Natural killer cell treated with Interleukin-12 subunit alpha and Interleukin-12 subunit beta and Interleukin-15 and Interleukin-18, amount 100 ng/mL, for 72 hours (primary cell): Measurements from ENCODE around the gene FCGR3A. TPM values are rescaled to one million over a fixed set of nuclear protein-coding genes. Genes with fewer than 3 reads are reported as not detected.
"Not testable (repeated sequence)": the region's sequence is repeated elsewhere in the genome, so short reads cannot be mapped to it uniquely, and the experiment has no call there.

ENCODE experiments used
- ATAC-seq, 2 donors: fragments of 150-1000 bp; cut with Tn5 transposase in 1 of 2; sonication (Bioruptor Pico), chemical (Tn5 transposase) in 1 of 2; 2 replicates each; pipeline ENCODE4 v1.10.0; 2021
- DNase-seq: peaks from one replicate; pipeline ENCODE4 v3.0.0; 2022; ENCODE audit warnings: low spot score
- H3K27ac Mint-ChIP-seq, 2 donors: 1 replicate in 1 of 2; 2 replicates in 1 of 2; pipeline ENCODE4 v1.8.0; 2022; ENCODE audit warnings: mixed read lengths in 2 of 2, mild to moderate bottlenecking in 1 of 2, moderate library complexity in 1 of 2
- H3K27me3 Mint-ChIP-seq, 2 donors: 1 replicate in 1 of 2; 2 replicates in 1 of 2; pipeline ENCODE4 v1.8.0; 2022; ENCODE audit warnings: mixed read lengths in 2 of 2
- H3K36me3 Mint-ChIP-seq: one replicate; pipeline ENCODE4 v1.8.0; 2022; ENCODE audit warnings: mixed read lengths
- H3K4me1 Mint-ChIP-seq, 2 donors: 1 replicate in 1 of 2; 2 replicates in 1 of 2; pipeline ENCODE4 v1.8.0; 2022; ENCODE audit warnings: low read depth in 2 of 2, mixed read lengths in 2 of 2, mild to moderate bottlenecking in 1 of 2
- H3K4me3 Mint-ChIP-seq: one replicate; pipeline ENCODE4 v1.8.0; 2022; ENCODE audit warnings: mixed read lengths
- H3K9me3 Mint-ChIP-seq: 2 replicates; pipeline ENCODE4 v1.8.0; 2022; ENCODE audit warnings: mixed read lengths
- total RNA-seq, 2 donors: library from RNA; stranded (reverse); gene quantifications; one replicate each; pipeline ENCODE4 v1.2.3, GENCODE V29; 2022

FCGR3A gene
- 100 to 1,000 TPM in 1 of 2 donors, 10 to 100 TPM in 1; 34.5 to 150 TPM for total RNA-seq

DNA sequence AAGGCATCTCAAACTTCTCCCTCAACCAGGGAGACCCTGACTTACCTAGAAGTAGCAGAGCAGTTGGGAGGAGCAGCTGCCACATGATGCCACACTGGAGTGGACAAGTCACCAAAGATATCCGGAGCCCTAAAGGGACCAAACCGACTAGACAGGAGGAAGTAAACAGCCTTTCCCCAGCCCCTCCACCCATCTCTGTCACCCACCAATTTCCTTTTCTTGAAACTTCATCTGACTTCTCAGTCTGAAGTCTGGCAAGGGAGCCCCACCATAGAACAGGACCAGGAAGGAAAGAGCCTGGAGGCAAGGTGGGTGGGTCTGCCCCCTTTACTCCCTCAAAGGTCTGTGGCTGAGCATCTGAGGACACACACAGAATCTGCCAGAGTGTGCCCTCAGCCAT, at the start of gene FCGR3A:
TSS of gene FCGR3A (minus strand) at position 167 of the 400 bp plus-strand sequence. CDS start at position 85, 82 bp downstream.
- H3K27ac Mint-ChIP-seq, result peak within 1 kb of the TSS; percentile 88 to 95
- peaks cover 39 to 50% of the 10 kb centered on the region in 2 donors for H3K4me1 Mint-ChIP-seq
- peak; percentile 61 for DNase-seq
- ATAC-seq, result peak in 1 of 2 donors; percentile 34
- peak within 1 kb of the TSS; percentile 79 for H3K4me3 Mint-ChIP-seq
- H3K36me3 Mint-ChIP-seq, result no peaks in the 10 kb centered on the region
- no peaks in the 10 kb centered on the region for H3K9me3 Mint-ChIP-seq
- no peaks in the 10 kb centered on the region for H3K27me3 Mint-ChIP-seq

DNA sequence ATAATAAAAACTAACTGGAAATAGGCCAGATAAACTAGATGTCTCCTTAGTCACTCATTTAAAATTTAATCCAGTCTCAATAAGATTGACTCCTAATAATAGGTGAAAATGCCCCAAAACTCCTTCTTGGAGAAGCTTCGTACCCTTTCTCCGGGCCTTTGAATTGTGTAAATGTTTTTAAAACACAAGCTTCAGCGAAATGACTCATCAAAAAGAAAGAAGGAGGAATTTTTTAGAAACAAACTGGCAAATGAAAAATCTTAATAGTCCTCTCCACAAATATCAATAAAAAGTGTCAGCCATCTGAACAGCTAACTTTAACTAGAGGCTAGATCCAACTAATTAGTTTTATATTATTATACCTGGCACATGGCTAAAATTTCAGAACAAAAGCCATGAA, 47.5 kb upstream of the FCGR3A start:
- not testable (repeated sequence) for H3K36me3 Mint-ChIP-seq, H3K4me3 Mint-ChIP-seq, H3K27ac Mint-ChIP-seq, H3K9me3 Mint-ChIP-seq, H3K4me1 Mint-ChIP-seq, ATAC-seq, H3K27me3 Mint-ChIP-seq, DNase-seq

DNA sequence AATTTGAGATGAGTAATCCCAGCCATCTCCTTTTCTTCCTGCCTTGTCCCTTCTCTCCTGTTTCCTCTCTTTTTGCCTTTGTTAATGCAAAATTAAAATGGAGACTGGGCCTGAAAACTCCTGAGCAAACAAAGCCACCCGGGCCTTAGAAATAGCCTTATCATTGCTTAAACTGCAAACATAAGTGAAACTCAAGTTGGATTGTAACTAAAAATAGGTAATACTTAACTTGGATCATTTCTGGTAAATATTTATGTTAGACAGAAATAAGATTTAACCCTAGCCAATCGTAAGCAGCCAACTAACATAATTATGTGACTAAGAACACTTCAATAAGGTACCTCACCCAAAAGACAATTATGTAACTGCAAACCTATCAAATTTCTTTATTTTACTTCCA, 46.0 kb upstream of the FCGR3A start:
- H3K9me3 Mint-ChIP-seq, H3K4me3 Mint-ChIP-seq, H3K27me3 Mint-ChIP-seq, H3K36me3 Mint-ChIP-seq, DNase-seq, ATAC-seq, H3K4me1 Mint-ChIP-seq, H3K27ac Mint-ChIP-seq: not testable (repeated sequence)

DNA sequence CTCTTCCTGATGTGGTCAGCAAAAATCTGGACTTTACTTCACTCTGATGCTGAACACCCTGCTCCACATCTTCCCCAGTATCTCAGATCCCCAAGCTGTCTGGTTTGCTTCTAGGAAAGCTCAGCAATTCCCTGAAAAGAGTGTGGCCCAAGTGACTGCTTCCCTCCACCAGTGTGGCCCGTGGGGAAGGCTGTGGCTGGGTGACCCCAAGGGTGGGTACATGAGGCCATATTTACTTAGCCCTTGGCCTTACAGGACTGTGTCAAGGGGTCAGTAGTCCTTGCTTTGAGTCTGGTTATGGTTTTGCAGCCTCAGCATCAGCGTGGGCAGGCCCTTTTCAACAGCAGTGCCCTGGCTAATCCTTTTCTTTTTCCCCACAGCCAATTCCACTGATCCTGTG, 45.6 kb upstream of the FCGR3A start:
- not testable (repeated sequence) for DNase-seq, H3K4me3 Mint-ChIP-seq, ATAC-seq, H3K27me3 Mint-ChIP-seq, H3K4me1 Mint-ChIP-seq, H3K36me3 Mint-ChIP-seq, H3K27ac Mint-ChIP-seq, H3K9me3 Mint-ChIP-seq

DNA sequence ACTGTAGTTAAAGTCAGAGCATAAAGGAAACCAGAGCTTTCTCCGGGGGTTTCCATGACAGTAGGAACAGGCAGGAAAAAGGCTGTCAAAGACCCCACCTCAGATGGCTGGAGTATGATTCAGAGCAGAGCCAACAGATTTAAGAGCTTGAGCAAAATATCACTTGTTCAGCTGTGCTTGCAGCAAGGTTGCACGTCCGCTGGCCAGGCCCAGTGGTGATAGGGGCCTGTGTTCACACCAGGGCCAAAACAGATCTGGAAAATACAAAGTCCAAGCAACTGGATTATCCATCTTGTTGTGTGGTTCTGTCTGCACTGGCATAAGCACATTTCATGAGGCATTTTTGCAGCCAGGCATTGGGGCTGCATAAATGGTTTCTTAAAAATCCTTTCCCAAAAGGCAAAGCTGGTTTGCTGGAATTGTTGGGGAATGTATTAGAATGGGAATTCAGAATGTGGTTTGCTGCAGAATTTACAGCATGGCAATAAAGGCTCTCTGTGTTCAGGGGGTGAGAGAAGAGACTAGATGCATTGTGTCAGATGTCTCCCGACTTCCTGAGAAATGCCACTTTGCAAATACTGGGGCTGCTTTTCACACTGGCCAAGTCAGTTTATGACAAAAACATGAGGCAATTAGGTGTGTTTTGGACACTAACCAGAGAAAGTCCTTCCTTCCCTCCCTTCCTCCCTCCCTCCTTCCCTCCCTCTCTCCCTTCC, 44.8 kb upstream of the FCGR3A start:
- not testable (repeated sequence) for H3K36me3 Mint-ChIP-seq, H3K27me3 Mint-ChIP-seq, H3K27ac Mint-ChIP-seq, ATAC-seq, H3K9me3 Mint-ChIP-seq, H3K4me3 Mint-ChIP-seq, H3K4me1 Mint-ChIP-seq, DNase-seq

DNA sequence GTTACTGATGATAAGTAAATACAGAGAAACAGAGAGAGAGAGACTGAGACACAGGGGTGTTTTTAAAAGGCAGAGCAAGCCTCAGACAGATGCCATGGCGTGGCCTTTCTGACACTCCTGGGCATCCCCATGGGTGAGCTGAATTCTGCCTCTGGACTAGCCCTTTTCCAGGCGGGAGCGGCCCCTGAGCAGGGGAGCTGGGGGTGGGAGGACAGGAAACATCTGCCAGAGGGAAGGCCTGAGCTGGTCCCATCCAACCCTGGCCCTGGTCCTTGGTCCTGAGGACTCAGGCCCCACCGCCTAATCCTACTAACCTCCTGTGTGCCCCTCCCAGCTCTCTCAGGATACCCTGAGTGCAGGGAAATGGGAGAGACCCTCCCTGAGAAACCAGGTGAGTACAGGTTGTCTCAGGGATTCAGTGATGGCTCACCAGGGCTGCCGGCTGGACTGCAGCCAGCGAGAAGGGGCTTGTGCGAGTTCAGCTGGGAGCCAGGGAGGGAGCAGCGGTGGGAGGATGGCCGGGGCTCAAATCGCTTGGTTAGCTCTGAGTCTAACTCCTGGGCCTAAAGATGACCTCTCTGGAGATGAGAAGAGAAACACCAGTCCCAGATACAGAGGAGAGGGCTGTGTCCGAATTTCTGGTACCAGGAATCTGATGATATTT, 43.6 kb upstream of the FCGR3A start:
- H3K4me3 Mint-ChIP-seq, H3K36me3 Mint-ChIP-seq, DNase-seq, H3K27me3 Mint-ChIP-seq, H3K4me1 Mint-ChIP-seq, ATAC-seq, H3K9me3 Mint-ChIP-seq: not testable (repeated sequence)
- H3K27ac Mint-ChIP-seq, result peak overlapping the region in 1 of 2 donors; percentile 61

DNA sequence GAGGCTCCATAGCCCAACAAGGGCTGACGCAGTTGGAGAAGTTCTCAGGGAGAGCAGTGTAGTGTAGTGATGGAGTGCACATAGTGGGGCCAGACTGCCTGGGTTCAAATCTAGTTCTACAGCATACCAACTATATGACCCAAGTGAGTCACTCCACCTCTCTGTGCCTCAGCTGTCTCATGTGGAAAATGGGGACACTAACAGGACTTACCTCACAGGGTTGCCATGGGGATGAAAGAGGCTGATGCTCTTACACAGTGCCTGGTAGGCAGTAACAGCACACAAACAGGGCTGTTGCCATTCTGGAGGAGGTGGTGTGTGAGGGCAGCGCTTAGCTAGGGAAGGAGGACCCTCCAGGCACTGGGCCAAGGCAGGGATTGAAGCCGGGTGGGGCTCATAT, 43.0 kb upstream of the FCGR3A start:
- not testable (repeated sequence) for H3K4me1 Mint-ChIP-seq, H3K4me3 Mint-ChIP-seq, H3K9me3 Mint-ChIP-seq, DNase-seq, H3K36me3 Mint-ChIP-seq, H3K27me3 Mint-ChIP-seq, H3K27ac Mint-ChIP-seq
- peak in 1 of 2 donors; percentile 22 for ATAC-seq

DNA sequence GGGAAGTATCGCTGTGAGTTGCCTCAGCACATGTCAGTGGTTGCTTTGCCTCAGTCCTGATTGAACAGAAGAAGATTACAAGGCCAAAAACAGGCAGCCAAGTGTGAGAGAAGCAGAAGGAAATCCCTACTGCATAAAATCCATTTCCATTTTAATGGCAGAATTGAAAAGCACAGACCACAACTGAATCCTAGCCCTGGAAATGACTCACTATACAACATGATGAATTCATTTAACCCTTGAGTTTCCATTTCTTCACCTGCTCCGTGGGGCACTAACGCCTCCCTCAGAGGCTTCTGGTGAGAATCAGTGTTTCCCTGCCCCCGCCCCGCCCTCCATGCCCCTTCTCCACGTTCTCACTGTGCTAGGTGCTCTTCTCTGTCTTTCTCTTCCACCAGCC, 40.3 kb upstream of the FCGR3A start:
- not testable (repeated sequence) for H3K27me3 Mint-ChIP-seq, ATAC-seq, H3K36me3 Mint-ChIP-seq, H3K27ac Mint-ChIP-seq, DNase-seq, H3K9me3 Mint-ChIP-seq, H3K4me1 Mint-ChIP-seq, H3K4me3 Mint-ChIP-seq

DNA sequence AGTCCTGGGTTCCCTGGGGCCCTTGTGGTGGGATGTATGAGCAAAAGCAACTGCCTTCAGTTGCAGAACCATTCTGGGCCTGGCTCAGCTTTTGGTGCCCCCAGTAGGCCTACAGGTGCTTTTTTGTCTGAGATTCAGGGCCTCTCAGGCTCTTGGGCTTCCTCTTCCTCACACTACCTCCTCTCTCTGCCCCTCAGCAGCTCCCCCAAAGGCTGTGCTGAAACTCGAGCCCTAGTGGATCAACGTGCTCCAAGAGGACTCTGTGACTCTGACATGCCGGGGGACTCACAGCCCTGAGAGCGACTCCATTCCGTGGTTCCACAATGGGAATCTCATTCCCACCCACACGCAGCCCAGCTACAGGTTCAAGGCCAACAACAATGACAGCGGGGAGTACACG, 39.7 kb upstream of the FCGR3A start:
- not testable (repeated sequence) for H3K27ac Mint-ChIP-seq, H3K36me3 Mint-ChIP-seq, H3K4me3 Mint-ChIP-seq, ATAC-seq, H3K27me3 Mint-ChIP-seq, H3K4me1 Mint-ChIP-seq, H3K9me3 Mint-ChIP-seq, DNase-seq

DNA sequence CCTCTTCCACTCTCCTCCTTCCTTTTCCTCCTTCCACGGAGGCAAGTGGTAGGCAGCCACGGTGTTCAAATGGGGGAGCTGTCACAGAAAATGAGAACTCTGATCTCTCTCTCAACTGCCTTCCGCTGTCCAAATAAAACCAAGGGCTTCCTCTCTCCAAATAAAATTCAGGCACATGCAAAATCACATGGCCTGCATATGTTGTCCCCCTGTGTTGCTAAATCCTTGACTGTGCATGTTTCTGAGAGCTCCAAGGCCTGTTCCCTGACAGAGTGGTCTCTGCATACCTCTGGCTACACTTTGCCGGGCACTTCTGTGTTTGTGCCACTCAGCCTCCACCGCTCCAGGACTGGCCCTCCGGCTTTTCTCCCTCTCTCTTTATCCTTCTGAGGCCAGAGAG, 39.0 kb upstream of the FCGR3A start:
- H3K27ac Mint-ChIP-seq, DNase-seq, ATAC-seq, H3K36me3 Mint-ChIP-seq, H3K9me3 Mint-ChIP-seq, H3K4me3 Mint-ChIP-seq, H3K4me1 Mint-ChIP-seq, H3K27me3 Mint-ChIP-seq: not testable (repeated sequence)

DNA sequence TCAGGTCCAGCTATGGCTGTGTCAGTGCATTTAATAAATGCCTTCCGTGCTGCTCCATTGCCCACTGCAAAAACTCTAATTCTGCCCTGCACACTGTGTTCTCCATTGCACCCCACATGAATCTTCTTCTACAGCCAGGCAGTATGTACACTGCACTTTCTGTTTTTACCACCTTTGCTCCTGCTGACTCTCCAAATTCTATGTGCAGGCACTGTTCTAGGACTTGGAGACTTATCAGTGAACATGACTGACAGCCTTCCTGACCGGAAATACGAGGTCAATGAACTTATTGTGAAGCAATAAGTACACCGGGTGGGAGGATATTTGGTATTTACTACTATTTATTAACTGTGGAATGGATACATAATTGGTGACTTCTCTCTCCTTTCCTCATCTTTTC, 33.3 kb upstream of the FCGR3A start:
- H3K4me3 Mint-ChIP-seq, ATAC-seq, H3K9me3 Mint-ChIP-seq: not testable (repeated sequence)

DNA sequence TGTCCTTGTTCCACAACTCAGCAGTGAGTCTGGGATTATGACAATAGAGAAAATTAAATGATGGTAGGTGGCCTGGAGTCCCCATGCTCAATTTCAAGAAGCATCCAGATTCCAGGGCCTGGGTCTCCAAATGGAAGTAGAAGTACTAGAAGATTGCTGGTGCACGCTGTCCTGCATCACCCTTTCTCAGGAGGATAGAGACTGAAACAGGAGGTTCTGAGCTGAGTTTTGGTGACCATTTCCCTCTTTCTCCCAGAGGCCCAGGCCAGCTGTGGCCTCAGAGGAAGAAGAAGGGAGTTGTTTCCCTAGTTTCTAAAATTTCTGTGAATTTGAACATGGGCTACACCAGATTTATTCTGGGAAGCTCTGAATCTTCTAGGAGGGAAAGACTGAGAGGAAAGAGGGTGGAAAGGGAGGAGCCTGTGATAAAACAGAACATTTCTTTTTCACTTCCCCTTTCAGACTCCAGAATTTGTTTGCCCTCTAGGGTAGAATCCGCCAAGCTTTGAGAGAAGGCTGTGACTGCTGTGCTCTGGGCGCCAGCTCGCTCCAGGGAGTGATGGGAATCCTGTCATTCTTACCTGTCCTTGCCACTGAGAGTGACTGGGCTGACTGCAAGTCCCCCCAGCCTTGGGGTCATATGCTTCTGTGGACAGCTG, 31.4 kb upstream of the FCGR3A start:
- not testable (repeated sequence) for ATAC-seq, H3K4me1 Mint-ChIP-seq, DNase-seq, H3K36me3 Mint-ChIP-seq, H3K9me3 Mint-ChIP-seq, H3K27ac Mint-ChIP-seq, H3K4me3 Mint-ChIP-seq, H3K27me3 Mint-ChIP-seq

More for the DNA sequence above, 33.3 kb upstream of the FCGR3A start:
- not testable (repeated sequence) for DNase-seq, H3K36me3 Mint-ChIP-seq, H3K27ac Mint-ChIP-seq, H3K27me3 Mint-ChIP-seq, H3K4me1 Mint-ChIP-seq

DNA sequence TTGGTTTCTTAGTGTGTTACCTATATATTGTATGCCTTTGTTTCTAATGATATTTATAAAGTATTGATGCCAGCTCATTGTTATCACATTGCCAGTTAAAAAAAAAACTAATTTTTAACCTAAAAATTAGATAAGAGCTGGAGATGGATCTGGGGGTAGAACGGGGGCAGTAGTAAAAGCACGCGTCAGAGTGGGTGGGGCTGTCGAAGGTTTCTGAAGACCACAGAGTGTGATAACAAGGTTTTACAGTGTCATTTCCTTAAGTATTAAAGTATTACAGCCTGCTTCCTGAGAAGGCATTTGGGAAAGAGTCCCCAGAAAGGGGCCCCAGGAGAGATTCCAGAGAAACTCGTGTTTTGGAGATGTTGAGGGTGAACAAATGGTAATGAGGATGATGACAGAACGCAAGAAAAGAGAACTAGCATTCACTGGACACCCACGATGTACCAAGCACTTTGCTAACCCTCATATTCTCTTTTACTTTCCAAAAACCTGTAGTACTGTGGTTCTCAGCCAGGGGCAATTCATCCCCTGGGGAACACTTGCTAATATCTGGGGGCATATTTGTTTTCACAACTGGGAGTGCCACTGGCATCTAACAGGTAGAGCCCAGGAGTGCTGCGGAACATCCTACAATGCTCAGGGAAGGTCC, 30.4 kb upstream of the FCGR3A start:
- not testable (repeated sequence) for H3K27me3 Mint-ChIP-seq, H3K4me3 Mint-ChIP-seq
- peak in 1 of 2 donors; percentile 80 for ATAC-seq

DNA sequence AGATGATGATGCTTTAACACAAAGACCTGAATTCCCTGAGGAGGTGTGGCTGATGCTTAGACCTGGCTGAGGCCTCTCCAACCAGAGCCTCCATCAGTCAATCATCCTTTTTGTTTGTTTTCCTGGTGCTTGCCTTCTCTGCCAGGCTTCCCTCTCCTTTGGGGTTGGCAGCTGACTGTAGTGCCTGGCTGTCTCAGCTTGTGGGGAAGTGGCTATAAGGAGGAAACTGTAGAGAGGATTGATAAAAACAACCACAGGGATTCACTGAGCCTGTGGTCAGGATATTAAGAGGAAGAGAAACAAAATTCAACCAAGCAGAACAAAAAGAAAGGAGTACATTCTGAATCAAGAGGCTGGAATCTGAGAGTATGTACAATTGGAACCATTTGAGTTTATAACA, 27.1 kb upstream of the FCGR3A start:
- not testable (repeated sequence) for ATAC-seq, H3K4me1 Mint-ChIP-seq, H3K4me3 Mint-ChIP-seq, H3K36me3 Mint-ChIP-seq, H3K9me3 Mint-ChIP-seq, H3K27ac Mint-ChIP-seq, H3K27me3 Mint-ChIP-seq, DNase-seq

More for the DNA sequence above, 30.4 kb upstream of the FCGR3A start:
- H3K27ac Mint-ChIP-seq, DNase-seq, H3K36me3 Mint-ChIP-seq, H3K4me1 Mint-ChIP-seq, H3K9me3 Mint-ChIP-seq: not testable (repeated sequence)
